NT2/D1 (cell line): ENCODE results near the gene PLG.
"Not testable (repeated sequence)": the region's sequence is repeated elsewhere in the genome, so short reads cannot be mapped to it uniquely, and the experiment has no call there.

Experiments used
- DNase-seq: peaks from one replicate; pipeline ENCODE4 v3.0.0-alpha.2; 2011; ENCODE audit warnings: low read depth, low spot score
- H3K27me3 ChIP-seq: 2 replicates; pipeline ENCODE4 v1.6.0; 2011; ENCODE audit warnings: mild to moderate bottlenecking; ENCODE audit not compliant: insufficient read length, insufficient read depth
- H3K36me3 ChIP-seq: 2 replicates; pipeline ENCODE4 v1.6.1; 2011; ENCODE audit warnings: mild to moderate bottlenecking, low read length, mixed read lengths; ENCODE audit not compliant: insufficient read depth, insufficient read length
- H3K4me1 ChIP-seq: 2 replicates; pipeline ENCODE4 v1.5.1; 2011; ENCODE audit not compliant: insufficient read depth, insufficient read length
- H3K4me3 ChIP-seq: 2 replicates; pipeline ENCODE4 v1.5.1; 2011; ENCODE audit warnings: low read depth; ENCODE audit not compliant: insufficient read length
- H3K9ac ChIP-seq: 2 replicates; pipeline ENCODE4 v1.6.0; 2011; ENCODE audit warnings: low read depth; ENCODE audit not compliant: insufficient read length
- H3K9me3 ChIP-seq: 2 replicates; pipeline ENCODE4 v1.5.1; 2011; ENCODE audit warnings: mild to moderate bottlenecking, low read length; ENCODE audit not compliant: insufficient read depth
- SUZ12 ChIP-seq: IDR thresholded peaks from 2 replicates; pipeline ENCODE4 v1.6.1; 2011; ENCODE audit not compliant: insufficient read length, insufficient read depth; ENCODE audit errors: extremely low read depth
- YY1 ChIP-seq: IDR thresholded peaks from 2 replicates; pipeline ENCODE4 v1.6.1; 2011; ENCODE audit not compliant: insufficient read length, insufficient read depth
- ZNF274 ChIP-seq: IDR thresholded peaks from 2 replicates; pipeline ENCODE4 v1.6.1; 2011; ENCODE audit warnings: mild to moderate bottlenecking, low read depth, low read length

Gene PLG

DNA sequence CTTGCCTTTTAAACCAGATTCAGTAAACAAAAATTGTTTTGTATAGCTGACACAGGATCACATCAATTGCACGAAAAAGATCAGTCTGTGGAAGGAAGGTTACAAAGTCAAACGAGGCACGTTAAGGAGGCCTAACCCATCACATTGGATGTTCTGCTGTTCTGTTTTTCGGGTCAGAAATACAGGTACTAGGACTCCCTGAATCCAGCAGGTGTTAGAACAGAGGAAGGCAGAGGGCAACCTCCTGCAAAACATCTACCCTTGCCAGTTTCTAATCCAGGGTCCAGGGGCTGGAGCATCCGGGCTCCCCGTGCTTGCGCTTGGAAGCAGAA is 64.6 kb downstream of the PLG start:
- Histone ChIP-seq H3K36me3 (no peaks in the 10 kb centered on the region), H3K9me3 (peaks cover 9% of the 10 kb centered on the region; the same call in 1 of the 2 replicates), H3K4me1 (no peaks in the 10 kb centered on the region), H3K4me3 (peak overlapping the region; percentile 50), H3K9ac (peak overlapping the region; percentile 76), H3K27me3 (peaks cover 8% of the 10 kb centered on the region)
- TF ChIP-seq SUZ12 (no peak), YY1 (no peak), ZNF274 (no peak)
- DNase-seq: no peak

DNA sequence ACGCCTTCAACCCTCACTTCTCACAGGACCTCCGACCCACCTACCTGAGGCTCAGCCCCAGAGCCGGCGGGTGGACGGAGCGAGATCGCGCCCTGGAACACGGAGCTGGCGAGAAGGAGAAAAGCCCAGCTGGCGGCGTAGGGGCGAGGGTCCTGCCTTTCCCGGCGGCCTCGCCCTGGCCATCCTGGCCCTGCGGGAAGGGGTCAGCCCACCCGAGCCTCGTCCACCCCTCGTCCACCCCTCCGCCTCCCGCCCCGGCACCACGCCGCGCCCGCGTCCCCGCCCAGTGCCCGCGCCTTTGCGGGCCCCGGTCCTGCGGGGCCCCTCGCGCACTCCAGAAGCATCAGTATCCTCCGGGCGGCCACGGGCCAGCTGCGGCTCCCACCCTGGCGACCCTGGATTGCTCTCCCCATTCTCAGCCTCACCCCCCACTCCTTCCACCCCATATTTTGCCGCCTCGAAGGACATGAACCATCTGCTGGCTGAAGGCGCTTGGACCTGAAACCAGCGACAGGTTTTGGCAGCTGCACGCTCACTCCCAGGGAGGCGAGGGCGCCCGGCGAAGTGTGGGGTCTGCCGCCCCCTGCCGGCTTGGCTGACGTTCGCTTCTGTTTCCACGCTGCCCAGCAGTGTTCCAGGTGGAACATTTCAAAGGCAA is 65.1 kb downstream of the PLG start:
- peak overlapping the region; percentile 50 for H3K4me3 ChIP-seq
- H3K4me1 ChIP-seq: no peaks in the 10 kb centered on the region
- H3K36me3 ChIP-seq: no peaks in the 10 kb centered on the region
- H3K9ac ChIP-seq: peak overlapping the region; percentile 76
- peaks cover 7% of the 10 kb centered on the region; the same call in 1 of the 2 replicates for H3K9me3 ChIP-seq
- peaks cover 8% of the 10 kb centered on the region for H3K27me3 ChIP-seq
- peak; percentile 56 for DNase-seq
- no peak for TF ChIP-seq YY1
- TF ChIP-seq SUZ12: no peak
- no peak for TF ChIP-seq ZNF274

DNA sequence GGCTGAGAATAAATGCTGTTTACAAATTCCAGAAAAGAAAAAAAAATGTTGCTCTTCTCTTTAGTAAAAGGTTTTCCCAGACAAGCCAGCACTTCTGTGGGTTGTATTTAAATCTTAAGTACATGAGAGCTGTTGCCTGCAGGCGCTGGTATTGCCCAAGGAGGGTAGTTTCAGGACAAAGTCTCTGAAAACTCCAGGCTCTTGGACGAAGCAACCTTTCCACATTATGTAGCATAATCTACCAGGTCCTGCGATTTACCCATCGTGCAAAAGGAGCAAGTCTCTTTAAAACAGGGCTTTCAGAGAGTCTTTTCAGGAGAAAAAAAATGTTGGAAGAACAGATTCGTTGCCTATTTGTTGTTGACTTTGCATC is 65.6 kb downstream of the PLG start:
- DNase-seq: no peak
- Histone ChIP-seq H3K4me1 (no peaks in the 10 kb centered on the region), H3K4me3 (peak overlapping the region; percentile 50), H3K36me3 (no peaks in the 10 kb centered on the region), H3K9ac (no peak overlapping the region), H3K27me3 (peaks cover 8% of the 10 kb centered on the region), H3K9me3 (peaks cover 1% of the 10 kb centered on the region; the same call in 1 of the 2 replicates)
- no peak for TF ChIP-seq ZNF274
- TF ChIP-seq YY1: no peak
- no peak for TF ChIP-seq SUZ12

DNA sequence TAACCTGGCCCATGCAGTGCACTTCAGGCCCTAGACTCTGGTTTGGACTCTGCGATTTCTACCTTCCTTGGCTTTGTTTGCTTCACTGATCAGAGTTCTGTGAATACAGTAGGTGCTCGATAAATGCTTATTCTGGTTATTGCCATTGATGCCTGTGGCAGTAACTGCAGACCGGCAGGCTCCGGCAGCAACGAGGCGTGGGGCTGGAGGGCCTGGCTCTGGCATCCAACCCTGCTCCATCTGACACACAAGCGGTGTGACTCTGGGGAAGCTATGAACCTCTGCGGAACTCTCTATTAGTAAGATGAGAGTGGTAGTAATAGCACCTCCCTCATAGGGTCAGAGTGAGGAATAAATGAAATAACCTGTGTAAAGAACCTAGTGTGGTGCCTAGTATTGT is 66.1 kb downstream of the PLG start:
- no peak for DNase-seq
- TF ChIP-seq YY1 (no peak), SUZ12 (no peak), ZNF274 (no peak)
- Histone ChIP-seq H3K4me1 (no peaks in the 10 kb centered on the region), H3K27me3 (peaks cover 8% of the 10 kb centered on the region), H3K9me3 (no peaks in the 10 kb centered on the region), H3K9ac (no peak overlapping the region), H3K4me3 (no peak overlapping the region), H3K36me3 (no peaks in the 10 kb centered on the region)

DNA sequence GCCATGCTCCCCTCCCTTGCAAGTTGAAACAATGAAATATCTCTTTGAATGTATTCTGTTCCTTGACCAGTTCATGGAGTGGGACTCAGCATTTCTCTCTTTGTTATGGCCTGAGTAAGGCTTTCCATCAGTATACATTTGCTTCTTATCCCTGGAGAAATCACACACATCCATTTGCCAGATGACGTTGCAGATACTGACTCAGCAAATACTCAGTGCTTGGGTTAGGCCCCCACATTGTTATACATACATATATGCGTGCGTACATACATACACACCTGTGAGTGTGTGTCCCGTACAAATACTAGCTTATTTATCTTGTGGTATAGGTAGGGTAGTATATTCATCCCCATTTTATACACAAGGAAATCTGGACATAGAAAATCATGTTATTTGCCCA is 72.4 kb downstream of the PLG start:
- Histone ChIP-seq H3K36me3 (no peaks in the 10 kb centered on the region), H3K27me3 (no peaks in the 10 kb centered on the region), H3K4me1 (no peaks in the 10 kb centered on the region), H3K9ac (no peak overlapping the region), H3K4me3 (no peak overlapping the region), H3K9me3 (no peaks in the 10 kb centered on the region; the same call in 1 of the 2 replicates)
- DNase-seq: no peak
- TF ChIP-seq YY1 (no peak), SUZ12 (no peak), ZNF274 (no peak)

DNA sequence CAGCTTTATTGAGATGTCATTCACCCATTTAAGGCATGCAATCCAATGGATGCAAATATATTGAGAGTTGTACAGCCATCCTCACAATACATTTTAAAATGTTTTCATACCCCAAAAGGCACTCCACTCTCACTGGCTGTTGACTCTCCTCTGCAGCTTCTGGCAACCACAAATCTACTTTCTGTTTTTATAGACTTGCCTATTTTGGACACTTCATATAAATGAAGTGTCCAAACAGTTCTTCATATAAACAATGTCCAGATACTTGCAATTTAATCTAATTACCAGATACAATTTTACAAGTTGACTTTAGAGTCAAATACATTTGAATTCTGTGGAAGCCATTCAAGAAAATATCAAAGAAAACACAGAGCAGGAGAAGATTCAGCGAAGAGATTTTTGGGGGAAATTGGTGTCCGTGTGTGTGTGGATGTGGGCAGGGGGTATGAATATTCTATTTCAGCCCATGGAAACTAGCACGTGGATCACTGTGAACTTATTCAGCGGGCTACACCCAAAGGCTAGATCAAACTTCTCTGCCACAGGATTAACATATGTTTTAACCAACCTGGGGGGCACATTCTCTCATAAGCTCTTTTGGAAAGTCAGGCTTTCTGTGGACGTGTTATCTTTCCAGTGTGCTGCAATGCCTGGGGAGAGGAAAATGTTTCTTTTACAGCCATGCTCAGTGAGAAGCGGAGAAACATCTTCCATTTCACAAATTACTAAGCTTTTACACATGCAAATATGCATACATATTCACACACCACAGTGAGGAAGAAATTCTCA is 73.9 kb downstream of the PLG start:
- Histone ChIP-seq H3K4me3 (no peak overlapping the region), H3K9me3 (no peaks in the 10 kb centered on the region; the same call in 1 of the 2 replicates), H3K36me3 (no peaks in the 10 kb centered on the region), H3K27me3 (no peaks in the 10 kb centered on the region), H3K4me1 (no peaks in the 10 kb centered on the region), H3K9ac (no peak overlapping the region)
- no peak for DNase-seq
- TF ChIP-seq SUZ12: no peak
- TF ChIP-seq YY1: no peak

DNA sequence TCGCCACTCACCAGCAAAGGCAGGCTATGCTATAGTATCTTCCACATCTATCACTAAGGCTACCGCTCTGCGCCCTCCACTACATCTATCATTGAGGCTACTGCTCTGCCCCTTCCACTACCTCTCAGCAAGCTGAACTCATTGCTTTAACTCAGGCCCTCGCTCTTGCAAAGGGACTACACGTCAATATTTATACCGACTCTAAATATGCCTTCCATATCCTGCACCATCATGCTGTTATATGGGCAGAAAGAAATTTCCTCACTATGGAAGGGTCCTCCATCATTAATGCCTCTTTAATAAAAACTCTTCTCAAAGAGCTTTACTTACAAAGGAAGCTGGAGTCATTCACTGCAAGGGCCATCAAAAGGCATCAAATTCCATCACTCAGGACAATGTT is 77.1 kb downstream of the PLG start:
- not testable (repeated sequence) for H3K9ac ChIP-seq, H3K27me3 ChIP-seq, H3K4me1 ChIP-seq, H3K9me3 ChIP-seq, H3K36me3 ChIP-seq, H3K4me3 ChIP-seq, DNase-seq

DNA sequence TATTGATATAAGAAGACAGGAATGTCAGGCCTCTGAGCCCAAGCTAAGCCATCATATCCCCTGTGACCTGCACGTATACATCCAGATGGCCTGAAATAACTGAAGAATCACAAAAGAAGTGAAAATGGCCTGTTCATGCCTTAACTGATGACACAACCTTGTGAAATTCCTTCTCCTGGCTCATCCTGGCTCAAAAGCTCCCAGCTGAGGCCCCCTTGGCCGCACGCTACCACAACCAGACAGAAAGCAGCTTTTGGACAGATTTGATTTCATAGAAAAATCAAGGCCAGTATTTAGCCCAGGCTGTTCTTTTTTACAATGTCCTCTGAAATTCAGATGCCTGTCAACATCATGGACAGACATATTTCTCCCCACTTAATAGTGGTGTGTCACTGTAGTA is 78.6 kb downstream of the PLG start:
- H3K4me3 ChIP-seq, H3K9me3 ChIP-seq, H3K9ac ChIP-seq, H3K36me3 ChIP-seq, DNase-seq, H3K4me1 ChIP-seq, H3K27me3 ChIP-seq: not testable (repeated sequence)
